H1 (cell line): ENCODE measurements around the gene TBCE. TPM values are rescaled to one million over a fixed set of nuclear protein-coding genes. Genes with fewer than 3 reads are reported as not detected.

Source experiments
- CTCF ChIA-PET: fragments of 300-600 bp; sonication (Branson Sonifier 250); formaldehyde crosslinking; loops from one replicate; lab custom pipeline; 2021; ENCODE audit not compliant: partially characterized antibody; lab: Charles Lee
- POLR2A ChIA-PET: fragments of 300-600 bp; sonication (Branson Sonifier 250); formaldehyde crosslinking; loops from one replicate; lab custom pipeline; 2021; ENCODE audit warnings: inconsistent platforms; ENCODE audit not compliant: partially characterized antibody; lab: Charles Lee
- DNase-seq, 2 experiments: peaks; one replicate each; pipeline versions ENCODE4 v3.0.0 to v3.0.0-alpha.2; 2010 to 2022; ENCODE audit warnings: low spot score in 2 of 2, low read depth in 1 of 2, mixed read lengths in 1 of 2
- FAIRE-seq: peaks from 2 replicates; lab custom pipeline; 2011; peaks lifted over from hg19 to GRCh38; lab: Jason Lieb, UNC
- H2AFZ ChIP-seq: 2 replicates; pipeline ENCODE4 v1.8.1; 2012; ENCODE audit warnings: low read length, inconsistent platforms
- H2AK5ac ChIP-seq: 2 replicates; pipeline ENCODE4 v1.6.1; 2013; ENCODE audit warnings: low read depth, low read length
- H2BK120ac ChIP-seq: replicated peaks from 2 replicates; pipeline ENCODE3; 2013; ENCODE audit warnings: low read depth, low read length, inconsistent platforms
- H2BK12ac ChIP-seq: 2 replicates; pipeline ENCODE4 v1.6.1; 2013; ENCODE audit warnings: low read depth, low read length
- H2BK15ac ChIP-seq: 2 replicates; pipeline ENCODE4 v1.6.1; 2013; ENCODE audit warnings: low read length
- H2BK20ac ChIP-seq: 2 replicates; pipeline ENCODE4 v1.6.1; 2013; ENCODE audit warnings: low read length
- H2BK5ac ChIP-seq: 2 replicates; pipeline ENCODE4 v1.6.1; 2013; ENCODE audit warnings: low read depth, low read length
- H3K14ac ChIP-seq: 2 replicates; pipeline ENCODE4 v1.6.1; 2013; ENCODE audit warnings: inconsistent platforms; ENCODE audit not compliant: insufficient read length
- H3K18ac ChIP-seq: 2 replicates; pipeline ENCODE4 v1.6.1; 2013; ENCODE audit warnings: low read length; ENCODE audit errors: extremely low read depth
- H3K23ac ChIP-seq: 2 replicates; pipeline ENCODE4 v1.6.1; 2013; ENCODE audit warnings: inconsistent platforms; ENCODE audit not compliant: insufficient read length
- H3K23me2 ChIP-seq: 2 replicates; pipeline ENCODE4 v1.6.1; 2013; ENCODE audit warnings: low read depth, low read length
- H3K27ac ChIP-seq: 2 replicates; pipeline ENCODE4 v1.6.1; 2011; ENCODE audit warnings: low read depth, low read length, inconsistent platforms
- H3K27me3 ChIP-seq, 4 experiments: replicated peaks in 1 of 4; 1 replicate in 1 of 4; 2 replicates in 3 of 4; pipeline versions ENCODE4 v1.6.1 to v1.8.1; 2011 to 2013; ENCODE audit warnings: low read length in 3 of 4, mild to moderate bottlenecking in 3 of 4, inconsistent platforms in 2 of 4, mixed read lengths in 2 of 4, moderate library complexity in 1 of 4; ENCODE audit not compliant: control insufficient read depth in 3 of 4, insufficient read depth in 3 of 4; ENCODE audit errors: extremely low read depth in 1 of 4
- H3K36me3 ChIP-seq, 4 experiments: 2 replicates each; pipeline versions ENCODE4 v1.6.1 to v1.8.1; 2011 to 2013; ENCODE audit warnings: mild to moderate bottlenecking in 4 of 4, low read length in 3 of 4, moderate library complexity in 2 of 4, control low read depth in 1 of 4, inconsistent platforms in 1 of 4; ENCODE audit not compliant: insufficient read depth in 4 of 4, control insufficient read depth in 2 of 4
- H3K4ac ChIP-seq: replicated peaks from 2 replicates; pipeline ENCODE3; 2013; ENCODE audit warnings: low read length, low read depth, mixed read lengths, inconsistent platforms; ENCODE audit not compliant: insufficient read length
- H3K4me1 ChIP-seq, 4 experiments: replicated peaks in 1 of 4; 1 replicate in 1 of 4; 2 replicates in 3 of 4; pipeline versions ENCODE4 v1.6.1 to v1.8.1; 2011 to 2013; ENCODE audit warnings: low read length in 3 of 4, inconsistent platforms in 2 of 4, mixed read lengths in 1 of 4; ENCODE audit not compliant: insufficient read depth in 4 of 4, control insufficient read depth in 3 of 4
- H3K4me2 ChIP-seq, 2 experiments: 2 replicates each; pipeline versions ENCODE4 v1.6.1 to v1.8.1; 2011 to 2013; ENCODE audit warnings: low read depth in 2 of 2, low read length in 2 of 2, control low read depth in 1 of 2, inconsistent platforms in 1 of 2, mild to moderate bottlenecking in 1 of 2; ENCODE audit not compliant: insufficient read depth in 1 of 2
- H3K4me3 ChIP-seq, 4 experiments: fragments of 200-600, 300-600 bp in 1 of 4; sonication (generic), shearing (Covaris generic), sonication (Bioruptor Twin) in 1 of 4; 2 replicates each; pipeline versions ENCODE4 v1.5.1 to v1.8.1; 2011 to 2016; ENCODE audit warnings: low read length in 4 of 4, low read depth in 3 of 4, control low read depth in 2 of 4, inconsistent platforms in 2 of 4, mild to moderate bottlenecking in 2 of 4, mixed read lengths in 1 of 4, moderate library complexity in 1 of 4; ENCODE audit not compliant: insufficient read depth in 2 of 4; ENCODE audit errors: extremely low read depth in 1 of 4
- H3K56ac ChIP-seq: replicated peaks from 2 replicates; pipeline ENCODE3; 2013; ENCODE audit warnings: low read depth, mild to moderate bottlenecking, mixed read lengths, low read length, inconsistent platforms; ENCODE audit not compliant: insufficient read length
- H3K79me1 ChIP-seq: 2 replicates; pipeline ENCODE4 v1.6.1; 2013; ENCODE audit warnings: low read depth, low read length, control low read depth
- H3K79me2 ChIP-seq, 2 experiments: 2 replicates each; pipeline versions ENCODE4 v1.6.1 to v1.8.1; 2012 to 2013; ENCODE audit warnings: low read length in 2 of 2, mild to moderate bottlenecking in 2 of 2, inconsistent platforms in 1 of 2; ENCODE audit not compliant: insufficient read depth in 2 of 2, control insufficient read depth in 1 of 2
- H3K9ac ChIP-seq, 4 experiments: replicated peaks in 1 of 4; 1 replicate in 1 of 4; 2 replicates in 3 of 4; pipeline versions ENCODE4 v1.6.1 to v1.8.1; 2011 to 2013; ENCODE audit warnings: low read depth in 3 of 4, low read length in 3 of 4, control low read depth in 2 of 4, mild to moderate bottlenecking in 2 of 4, moderate library complexity in 2 of 4, inconsistent platforms in 1 of 4; ENCODE audit errors: extremely low read depth in 1 of 4
- H3K9me3 ChIP-seq, 2 experiments: 2 replicates each; pipeline versions ENCODE4 v1.6.1 to v1.8.1; 2012 to 2013; ENCODE audit warnings: mild to moderate bottlenecking in 2 of 2, moderate library complexity in 2 of 2, control low read depth in 1 of 2, inconsistent platforms in 1 of 2, low read depth in 1 of 2, low read length in 1 of 2, mixed read lengths in 1 of 2; ENCODE audit not compliant: insufficient read depth in 2 of 2
- H4K20me1 ChIP-seq, 2 experiments: replicated peaks in 1 of 2; 2 replicates each; pipeline versions ENCODE3 to v1.8.1; 2011 to 2013; ENCODE audit warnings: inconsistent platforms in 2 of 2, low read length in 2 of 2, mild to moderate bottlenecking in 1 of 2; ENCODE audit not compliant: insufficient read depth in 2 of 2, control insufficient read depth in 1 of 2
- H4K5ac ChIP-seq: 2 replicates; pipeline ENCODE4 v1.6.1; 2013; ENCODE audit warnings: low read length, low read depth, mixed read lengths, inconsistent platforms; ENCODE audit not compliant: insufficient read length
- H4K8ac ChIP-seq: 2 replicates; pipeline ENCODE4 v1.8.0; 2013; ENCODE audit warnings: mild to moderate bottlenecking, moderate library complexity, low read length, inconsistent platforms; ENCODE audit not compliant: insufficient read depth; ENCODE audit errors: extremely low read depth
- H4K91ac ChIP-seq: replicated peaks from 2 replicates; pipeline ENCODE3; 2013; ENCODE audit warnings: low read length, mixed read lengths, inconsistent platforms; ENCODE audit not compliant: insufficient read length
- ZNF274 ChIP-seq: IDR thresholded peaks from 2 replicates; pipeline ENCODE4 v1.7.0; 2012; ENCODE audit warnings: low read length, borderline replicate concordance; ENCODE audit errors: extremely low read depth
- WGBS, 2 experiments: shearing (Covaris generic) in 1 of 2; methylation state at CpG; one replicate each; pipeline versions ENCODE4 v1.1.6 to v1.1.7; 2013 to 2015; ENCODE audit warnings: low lambda C conversion rate in 2 of 2, mixed read lengths in 2 of 2, inconsistent platforms in 1 of 2, low coverage in 1 of 2, missing lambda C conversion rate in 1 of 2; ENCODE audit not compliant: insufficient replicate concordance in 2 of 2, insufficient coverage in 1 of 2, insufficient read length in 1 of 2; ENCODE audit errors: extremely low coverage in 1 of 2, missing lambda C conversion rate in 1 of 2; 5-methylcytosine and 5-hydroxymethylcytosine counted together
- polyA plus RNA-seq, 7 experiments: library from polyadenylated mRNA; depleted of rRNA in 3 of 7; stranded (reverse) in 5 of 7; unstranded in 2 of 7; fragments of >200 nt in 5 of 7; fragments of 200-250 nt in 2 of 7; gene quantifications; 1 replicate in 5 of 7; 2 replicates in 1 of 7; 4 replicates in 1 of 7; pipeline versions ENCODE4 v1.2.1 to v1.2.3, GENCODE V29; 2011 to 2013; ENCODE audit warnings: missing spikeins in 2 of 7, mixed read lengths in 2 of 7
- total RNA-seq: library from RNA; stranded (reverse); fragmentation: NEBNext Ultra II Directional; extraction: Animal tissue kit (Norgen Biotek cat#: 25700); gene quantifications from 2 replicates; pipeline ENCODE4 v1.2.1, GENCODE V29; 2021

The TBCE gene
- total and polyA plus RNA-seq, 2 of the 8 experiments (the other 6 are each of a cell fraction or from before 2014, with no cell fraction given) = 22.7 to 42.9 TPM

GRCh38 chr1:235408503-235408960 is 41.3 kb downstream of the TBCE start:
- no peak for DNase-seq
- no peak overlapping the region for H4K8ac ChIP-seq
- no peaks in the 10 kb centered on the region; a peak in 1 of 4 replicates for H3K79me2 ChIP-seq
- no peaks in the 10 kb centered on the region for H3K79me1 ChIP-seq
- no peak overlapping the region for H4K5ac ChIP-seq
- FAIRE-seq = no peak
- no peak for TF ChIP-seq ZNF274
- no peak overlapping the region for H3K23ac ChIP-seq
- H3K4me3 ChIP-seq = no peak overlapping the region
- no peak overlapping the region for H3K18ac ChIP-seq
- no peak overlapping the region for H3K4me2 ChIP-seq
- H2AK5ac ChIP-seq = no peak overlapping the region
- H2BK20ac ChIP-seq = no peak overlapping the region
- H3K4me1 ChIP-seq = no peaks in the 10 kb centered on the region
- H3K23me2 ChIP-seq = no peaks in the 10 kb centered on the region
- H4K91ac ChIP-seq = no peak overlapping the region
- no peak overlapping the region for H2BK15ac ChIP-seq
- no peak overlapping the region for H2AFZ ChIP-seq
- H3K9ac ChIP-seq = no peak overlapping the region
- H4K20me1 ChIP-seq = peaks cover 0 to 1% of the 10 kb centered on the region in 2 experiments
- no peaks in the 10 kb centered on the region for H3K9me3 ChIP-seq
- H3K14ac ChIP-seq = no peak overlapping the region
- ChIA-PET POLR2A (interaction anchor here (0.7 kb wide), 1 partner anchor 256 kb away, joined by 3 read pairs; no protein-coding TSS in a partner anchor), CTCF (interaction anchor here (0.7 to 1.3 kb wide), 2 partner anchors 10 to 77 kb away, joined by 3 to 8 read pairs; no protein-coding TSS in a partner anchor)
- H3K36me3 ChIP-seq = 0 out of 8 replicates have a peak, but pooled peaks cover 0 to 3% (median 0%) of the 10 kb centered on the region in 4 experiments
- no peak overlapping the region for H3K4ac ChIP-seq
- H3K56ac ChIP-seq = no peak overlapping the region
- 95% methylated on average over 3 of the region's 3 CpGs; no CpG with 5 or more reads in 1 of the 2 experiments for WGBS, 2 experiments
- H2BK12ac ChIP-seq = no peak overlapping the region
- H3K27me3 ChIP-seq = no peaks in the 10 kb centered on the region
- H2BK120ac ChIP-seq = no peak overlapping the region
- H3K27ac ChIP-seq = no peak overlapping the region
- H2BK5ac ChIP-seq = no peak overlapping the region
